Islet of Langerhans (tissue), 1 donor: ENCODE results near the gene KIF26B.
A peak's percentile ranks its signal among the peaks of the same experiment; 100 is the strongest.

Experiments used
- FAIRE-seq: peaks from one replicate; lab custom pipeline; 2011; peaks lifted over from hg19 to GRCh38; lab: Jason Lieb, UNC

The KIF26B gene

DNA sequence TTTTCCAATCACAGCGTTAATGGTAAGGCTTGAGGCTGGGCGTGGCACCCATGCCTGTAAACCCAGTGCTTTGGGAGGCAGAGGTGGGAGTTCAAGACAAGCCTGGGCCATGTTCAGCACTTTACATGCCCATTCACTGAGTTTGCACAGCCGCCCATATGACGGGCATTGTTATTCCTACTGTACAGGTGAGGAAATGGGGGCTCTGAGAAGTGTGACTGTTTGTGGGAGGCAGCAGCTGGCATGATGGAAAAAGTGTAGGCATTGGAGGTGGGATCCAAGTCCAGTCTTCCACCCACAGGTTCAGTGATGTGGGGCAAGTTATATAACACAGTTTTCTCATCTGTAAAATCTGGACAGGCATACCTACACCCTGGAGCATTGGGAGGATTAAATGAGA lies 445.9 kb downstream of the KIF26B start:
- FAIRE-seq = no peak

DNA sequence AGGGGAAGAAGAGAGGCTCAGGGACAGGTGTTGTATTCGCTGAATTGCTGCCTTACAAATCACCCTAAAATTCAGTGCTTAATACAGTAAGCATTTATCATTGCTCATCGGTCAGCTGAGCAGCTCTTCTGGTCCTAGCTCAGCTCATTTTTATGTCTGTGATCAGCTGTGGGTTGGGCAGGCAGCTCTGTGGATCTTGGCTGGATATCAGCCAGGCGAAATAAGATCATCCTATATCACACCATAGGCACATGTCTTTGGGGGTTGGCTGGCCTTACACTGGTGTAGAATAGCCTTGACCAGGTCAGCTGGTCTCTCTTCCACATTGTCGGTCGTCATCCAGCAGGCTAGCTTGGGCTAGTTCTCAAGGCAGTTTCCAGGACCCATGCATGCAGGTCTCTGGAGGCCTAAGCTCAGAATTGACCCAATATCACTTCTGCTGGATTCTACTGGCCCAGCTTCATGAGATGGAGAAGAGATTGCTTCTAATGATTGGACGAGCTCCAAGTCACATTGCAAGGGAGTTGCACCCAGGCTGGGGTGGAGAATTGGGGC lies 448.6 kb downstream of the KIF26B start:
- no peak for FAIRE-seq

DNA sequence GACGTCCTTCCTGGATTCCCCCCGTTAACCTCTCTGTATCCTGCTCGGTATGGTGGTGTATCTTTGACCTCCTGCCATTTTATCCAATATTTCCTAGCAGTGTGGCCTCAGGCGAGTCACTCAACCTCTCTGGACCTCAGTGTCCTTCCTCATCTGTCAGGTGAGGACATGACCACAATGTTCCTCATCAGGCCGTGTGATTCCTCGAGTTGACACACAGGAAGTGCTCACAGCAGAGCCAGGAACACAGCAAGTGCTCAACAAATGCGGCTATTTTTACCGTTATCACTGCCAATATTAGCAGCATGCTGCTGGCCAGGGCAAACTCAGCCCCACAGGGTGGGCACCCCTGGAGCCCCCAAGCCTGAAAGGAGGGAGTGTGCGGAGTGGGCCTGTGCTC lies 450.2 kb downstream of the KIF26B start:
- FAIRE-seq = no peak

DNA sequence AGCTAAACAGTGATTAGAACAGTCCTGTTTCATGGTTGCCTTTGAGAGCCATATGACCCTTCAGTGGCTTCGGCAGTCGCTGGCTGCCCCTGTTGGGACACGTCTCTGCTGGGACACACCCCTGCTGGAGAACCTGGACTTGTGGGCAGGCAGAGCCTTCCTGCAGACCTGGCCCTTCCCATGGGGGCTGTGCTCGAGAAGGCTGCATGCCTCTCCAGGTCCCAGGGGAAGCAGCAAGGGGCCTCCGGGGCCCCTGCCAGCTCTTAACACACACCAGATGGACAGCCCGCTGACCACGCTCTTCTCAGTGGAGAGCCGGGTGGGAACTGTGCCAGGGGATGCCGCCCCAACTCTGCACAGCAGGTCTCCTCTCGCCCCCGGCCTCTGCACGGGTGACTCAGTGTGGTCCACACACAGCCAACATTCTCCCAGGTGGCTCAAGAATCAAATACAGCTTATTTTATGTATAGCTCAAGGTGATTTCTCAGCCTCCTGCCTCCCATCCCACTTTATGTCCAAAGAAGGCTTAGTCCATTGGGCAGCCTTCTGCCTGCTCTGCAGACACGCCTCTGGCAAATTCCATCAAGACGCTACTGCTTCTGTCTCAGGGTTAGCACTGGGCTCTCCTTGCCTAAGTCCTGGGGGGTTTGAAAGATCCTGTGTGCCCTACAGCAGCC lies 450.8 kb downstream of the KIF26B start:
- no peak for FAIRE-seq

DNA sequence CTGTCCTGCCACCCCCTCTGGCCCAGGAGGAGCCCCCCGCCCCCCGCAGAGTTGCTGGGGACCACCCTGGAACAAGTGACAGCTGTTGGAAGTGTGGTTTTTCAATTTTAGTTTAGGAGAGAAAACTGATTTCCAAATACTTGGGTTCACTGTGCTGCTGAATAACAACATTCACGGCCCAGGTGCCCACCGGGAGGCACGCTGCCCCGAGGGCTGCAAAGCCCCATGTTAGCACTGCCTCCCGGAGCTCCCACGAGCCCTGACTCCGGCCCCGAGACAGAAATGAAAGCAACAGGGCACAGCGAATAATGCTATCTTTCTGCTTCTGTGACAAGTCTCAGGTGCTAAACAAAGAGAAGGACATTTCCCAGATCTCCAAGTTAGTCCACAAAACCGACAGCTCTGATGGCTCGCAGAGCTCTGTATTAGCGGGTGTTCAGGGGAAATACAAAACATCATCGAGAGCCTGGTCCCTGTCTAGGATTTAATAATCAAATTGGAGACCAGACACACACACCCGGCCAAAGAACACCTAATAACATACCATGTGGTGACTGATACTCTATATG lies 451.5 kb downstream of the KIF26B start:
- FAIRE-seq = no peak

DNA sequence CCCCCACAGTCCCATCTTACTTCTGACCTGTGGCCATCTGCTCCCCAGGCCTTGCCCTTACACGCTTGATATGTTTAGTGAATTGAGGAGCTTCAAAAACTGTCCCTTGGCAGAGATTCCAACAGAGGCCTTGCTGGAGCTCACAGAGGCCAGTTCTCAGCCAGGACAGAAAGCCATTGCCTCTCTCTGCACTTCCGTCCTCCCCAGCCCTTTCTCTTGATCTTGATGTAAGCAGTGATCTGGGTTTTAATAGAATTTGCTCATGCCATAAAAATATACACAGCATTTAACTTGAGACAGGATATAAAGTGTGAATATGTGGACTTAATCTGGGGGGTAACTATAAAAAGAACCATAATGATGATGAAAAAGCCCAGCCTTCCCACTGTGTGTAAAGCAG lies 453.5 kb downstream of the KIF26B start:
- no peak for FAIRE-seq

DNA sequence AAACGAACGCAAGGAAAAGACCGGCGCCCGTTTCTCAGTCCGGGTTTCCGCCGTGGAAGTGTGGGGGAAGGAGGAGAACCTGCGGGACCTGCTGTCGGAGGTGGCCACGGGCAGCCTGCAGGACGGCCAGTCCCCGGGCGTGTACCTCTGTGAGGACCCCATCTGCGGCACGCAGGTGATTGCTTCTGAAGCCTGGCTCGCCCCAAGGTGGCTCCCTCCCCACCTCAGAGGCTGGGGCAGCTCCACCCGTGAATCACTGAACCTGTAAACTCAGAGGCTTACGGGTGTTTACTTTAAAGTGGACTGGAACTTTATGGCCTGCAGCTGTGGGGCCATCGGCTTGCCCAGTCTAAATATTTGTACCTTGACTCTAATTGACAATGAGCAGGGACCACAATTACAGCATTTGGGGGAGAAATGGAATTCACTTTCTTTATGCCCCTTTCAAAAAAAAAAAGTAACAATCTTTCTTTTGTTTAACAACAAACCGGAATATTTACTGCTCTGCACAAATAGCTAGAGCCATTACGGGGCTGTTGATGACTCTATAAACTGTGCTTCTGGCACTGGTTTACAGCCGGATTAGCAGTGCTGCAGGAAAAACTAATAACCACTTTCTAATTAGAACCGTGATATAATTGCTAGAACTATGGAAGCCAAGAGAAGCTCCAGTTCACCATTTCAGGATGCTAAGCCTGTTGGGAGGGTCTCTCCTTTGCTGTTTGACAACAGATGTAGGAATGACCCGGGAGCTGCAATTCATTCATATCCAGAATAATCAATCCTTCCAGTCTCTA lies 454.8 kb downstream of the KIF26B start:
- no peak for FAIRE-seq

DNA sequence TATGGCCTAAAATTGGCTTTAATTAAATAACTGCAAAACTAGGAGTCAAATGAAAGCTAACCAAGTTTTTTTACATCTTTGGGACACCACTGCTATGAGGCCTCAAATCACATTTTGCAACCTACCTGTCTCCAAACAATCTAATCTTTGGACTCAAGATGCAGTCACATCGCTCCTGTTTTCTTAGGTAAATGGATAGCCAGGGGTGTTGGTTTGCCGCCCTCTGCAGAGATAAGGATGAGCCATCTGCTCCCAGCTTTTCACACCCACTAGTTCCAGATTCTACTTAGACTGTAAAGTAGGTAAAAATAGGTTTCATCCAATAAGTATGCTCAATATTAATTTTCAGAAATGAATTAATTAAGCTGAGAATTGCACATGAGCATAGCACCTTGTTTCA lies 456.5 kb downstream of the KIF26B start:
- FAIRE-seq = no peak

DNA sequence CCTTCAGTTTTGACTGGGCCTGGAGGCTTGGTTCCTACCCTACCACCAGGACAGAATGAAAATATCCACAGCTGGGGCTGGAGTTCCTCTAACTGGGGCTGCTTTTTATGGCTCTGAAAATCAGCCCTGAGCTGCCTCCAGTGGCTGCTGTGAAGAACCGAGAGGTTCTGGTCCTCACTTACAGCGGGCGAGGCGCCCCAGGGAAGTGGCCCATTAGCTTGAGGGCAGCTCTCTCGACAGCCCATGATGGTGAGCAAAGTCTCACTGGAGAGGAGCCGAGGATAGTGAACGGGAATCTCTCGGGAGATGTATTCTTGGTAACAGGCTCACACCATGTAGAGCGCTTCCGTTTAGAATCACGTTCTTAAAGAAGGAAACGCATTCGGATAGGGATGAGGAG lies 459.7 kb downstream of the KIF26B start:
- no peak for FAIRE-seq

DNA sequence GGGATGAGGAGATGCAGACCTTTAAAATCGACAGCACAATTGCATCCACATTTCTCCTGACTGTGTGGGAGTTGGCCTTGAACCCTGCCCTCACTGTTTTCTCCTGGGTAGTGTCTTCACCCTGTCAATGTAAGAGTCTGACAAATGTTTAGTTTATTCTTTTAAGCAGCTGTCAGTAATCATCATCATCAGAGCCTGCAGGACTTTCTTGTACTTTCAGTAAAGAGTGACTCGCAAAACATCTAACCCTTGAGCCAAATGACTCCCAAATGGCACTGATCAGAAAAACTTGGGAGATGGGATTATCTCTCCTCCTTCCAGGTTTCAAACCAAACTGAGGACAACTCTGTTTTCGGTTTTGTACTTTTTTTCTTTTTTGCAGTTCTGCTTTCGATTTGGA lies 460.2 kb downstream of the KIF26B start:
- no peak for FAIRE-seq

DNA sequence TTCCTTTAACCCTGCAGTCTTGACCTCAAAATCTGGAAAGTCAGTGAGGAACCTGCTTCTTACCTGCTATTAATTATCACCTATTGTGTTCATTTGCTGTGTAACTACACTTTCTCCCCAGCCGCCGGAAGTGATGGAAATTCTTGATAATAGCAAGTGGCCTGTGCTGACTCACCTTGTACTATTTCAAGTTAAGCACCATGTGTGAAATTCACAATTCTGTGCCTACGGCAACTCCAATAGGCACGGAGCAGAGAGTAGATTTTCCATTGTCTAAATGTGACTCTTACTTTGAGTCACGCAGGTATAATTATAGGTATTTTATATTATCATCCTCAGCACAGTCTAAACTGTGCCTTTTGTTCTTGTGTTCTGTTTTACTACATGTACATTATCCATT lies 466.8 kb downstream of the KIF26B start:
- FAIRE-seq = no peak

DNA sequence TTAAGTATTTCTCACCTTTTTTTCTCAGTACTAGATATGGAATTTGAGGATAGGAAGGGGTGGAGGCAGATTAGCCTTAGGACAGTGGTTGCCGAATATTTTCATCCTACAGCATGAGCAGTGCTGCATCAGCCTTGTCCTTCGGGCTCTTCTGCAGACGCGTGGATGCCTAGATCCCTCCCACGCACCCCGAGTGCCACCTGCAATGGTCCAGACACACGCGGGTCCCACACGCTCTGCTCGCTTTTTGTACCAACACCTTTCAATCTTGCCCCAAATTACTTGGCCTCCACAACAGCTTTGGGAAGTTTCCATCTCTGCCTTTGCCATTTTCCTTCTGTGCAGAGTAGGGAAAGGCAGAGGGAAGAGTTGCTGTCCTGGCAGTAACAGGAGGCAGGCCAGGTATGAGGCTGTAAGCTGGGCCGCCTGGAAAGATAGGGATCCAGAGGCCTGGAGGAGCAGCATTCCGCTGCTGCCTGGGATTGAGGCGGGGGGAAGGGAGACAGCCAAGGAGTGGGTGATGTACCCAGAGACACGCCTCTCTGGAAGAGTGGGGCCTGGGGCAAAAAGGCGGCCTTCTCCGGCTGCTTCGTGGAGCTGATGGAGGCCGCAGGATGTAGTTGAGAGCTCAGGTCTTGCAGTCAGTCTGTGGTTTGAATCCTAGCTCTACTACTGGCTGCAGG lies 467.7 kb downstream of the KIF26B start:
- FAIRE-seq = no peak

DNA sequence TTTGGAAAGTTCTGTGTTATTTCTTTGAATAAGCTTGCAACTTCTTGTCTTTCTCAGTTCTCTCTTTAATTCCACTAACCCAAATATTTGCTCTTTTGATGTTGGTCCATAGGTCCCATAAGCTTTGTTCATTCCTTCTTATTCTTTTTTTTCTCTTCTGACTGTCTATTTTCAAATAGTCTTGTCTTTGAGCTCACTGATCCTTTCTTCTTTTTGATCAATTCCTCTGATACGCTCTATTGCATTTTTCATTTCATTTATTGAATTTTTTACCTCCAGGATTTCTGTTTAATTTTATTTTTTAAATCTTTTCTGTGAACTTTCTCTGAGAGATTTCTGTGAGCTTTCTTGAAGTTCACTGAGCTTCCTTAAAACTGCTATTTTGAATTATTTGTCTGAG lies 486.6 kb downstream of the KIF26B start:
- peak; percentile 30 for FAIRE-seq

DNA sequence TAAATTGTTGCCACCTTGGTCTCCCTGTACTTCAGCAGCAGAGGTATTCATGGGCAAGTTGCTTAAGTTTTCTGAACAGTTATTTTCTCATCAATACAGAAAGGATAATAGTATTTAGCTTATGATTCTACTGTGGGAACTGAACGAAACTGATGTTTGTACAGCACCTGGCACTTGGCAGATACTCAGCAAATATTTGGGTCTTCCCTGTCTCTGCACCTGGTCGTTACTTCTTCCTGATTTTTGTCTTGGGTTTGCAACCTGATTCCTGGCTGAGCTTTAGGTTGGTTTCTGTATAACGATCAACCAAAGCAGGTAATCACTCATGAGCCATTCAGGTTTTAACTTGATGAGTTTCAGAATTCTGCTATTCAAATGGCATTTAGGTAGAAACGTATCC lies 490.6 kb downstream of the KIF26B start:
- FAIRE-seq = no peak

DNA sequence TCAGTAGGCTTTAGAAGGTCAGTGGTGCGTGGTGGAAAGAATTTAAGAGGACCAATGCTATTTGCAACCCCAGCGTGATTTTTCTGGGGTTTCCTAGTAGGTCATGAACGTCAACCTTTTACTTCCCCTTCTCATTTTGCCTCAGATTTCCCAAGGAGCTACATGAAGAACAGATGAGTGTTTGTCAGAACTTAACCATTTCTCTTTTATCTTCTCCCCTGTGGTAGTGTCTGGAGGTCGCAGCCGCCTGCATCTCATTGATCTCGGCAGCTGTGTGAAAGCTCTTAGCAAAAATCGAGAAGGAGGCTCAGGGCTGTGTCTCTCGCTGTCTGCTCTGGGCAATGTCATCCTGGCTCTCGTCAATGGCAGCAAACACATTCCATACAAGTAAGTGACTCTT lies 491.1 kb downstream of the KIF26B start:
- FAIRE-seq = no peak

DNA sequence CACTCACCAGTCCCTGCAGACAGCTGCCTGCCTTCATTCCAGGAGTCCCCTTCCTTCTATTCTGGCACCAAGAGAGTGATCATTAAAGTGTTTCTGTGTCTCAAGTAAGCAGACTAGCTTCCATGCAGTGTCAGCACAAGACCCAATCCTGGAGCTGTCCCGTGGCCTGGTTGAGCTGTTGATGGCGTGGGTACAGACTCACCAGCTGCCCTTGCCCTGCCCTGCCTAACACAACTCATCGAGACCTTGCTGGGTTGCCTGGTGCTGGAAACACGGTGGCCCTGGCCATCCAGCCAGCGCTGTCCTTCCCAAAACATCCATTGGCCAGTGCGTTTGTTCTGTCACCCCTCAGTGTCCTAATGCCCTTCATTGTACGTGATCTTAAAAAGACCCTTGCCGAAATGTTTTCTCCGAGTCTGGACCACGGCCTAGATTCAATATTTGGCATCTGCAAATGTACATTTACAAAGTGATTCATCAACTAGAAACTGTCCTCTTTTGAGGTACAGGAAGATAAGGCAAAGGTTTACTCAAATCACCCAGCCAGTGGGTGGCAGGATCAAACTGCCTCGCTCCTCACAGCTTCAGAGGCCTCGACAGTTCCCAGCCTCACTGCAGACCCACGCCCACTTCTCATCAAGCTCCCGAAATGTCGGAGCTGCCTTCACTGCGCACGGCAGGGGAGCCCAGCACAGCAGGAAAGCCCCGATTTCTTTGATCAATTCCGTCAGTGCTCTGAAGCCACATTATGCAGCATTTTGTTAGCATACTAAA lies 494.2 kb downstream of the KIF26B start:
- no peak for FAIRE-seq

DNA sequence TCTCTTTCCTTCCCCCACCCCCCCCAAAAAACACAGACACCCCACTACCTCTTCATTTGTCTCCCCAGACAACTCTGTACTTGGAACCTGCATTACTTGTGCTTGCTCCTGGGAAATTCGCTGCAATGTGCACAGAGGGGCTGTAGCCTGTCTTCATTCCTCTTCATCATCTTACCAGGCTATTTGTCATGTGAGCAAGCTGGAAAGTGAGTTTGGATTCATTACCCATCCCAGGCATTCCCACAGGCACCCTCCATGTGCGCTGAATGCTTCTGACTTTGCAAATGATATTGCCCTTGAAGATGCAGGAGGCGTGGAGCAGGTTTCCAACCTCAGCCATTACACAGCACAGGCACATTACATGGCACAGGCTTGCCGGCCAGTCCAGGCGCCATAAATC lies 494.9 kb downstream of the KIF26B start:
- no peak for FAIRE-seq

DNA sequence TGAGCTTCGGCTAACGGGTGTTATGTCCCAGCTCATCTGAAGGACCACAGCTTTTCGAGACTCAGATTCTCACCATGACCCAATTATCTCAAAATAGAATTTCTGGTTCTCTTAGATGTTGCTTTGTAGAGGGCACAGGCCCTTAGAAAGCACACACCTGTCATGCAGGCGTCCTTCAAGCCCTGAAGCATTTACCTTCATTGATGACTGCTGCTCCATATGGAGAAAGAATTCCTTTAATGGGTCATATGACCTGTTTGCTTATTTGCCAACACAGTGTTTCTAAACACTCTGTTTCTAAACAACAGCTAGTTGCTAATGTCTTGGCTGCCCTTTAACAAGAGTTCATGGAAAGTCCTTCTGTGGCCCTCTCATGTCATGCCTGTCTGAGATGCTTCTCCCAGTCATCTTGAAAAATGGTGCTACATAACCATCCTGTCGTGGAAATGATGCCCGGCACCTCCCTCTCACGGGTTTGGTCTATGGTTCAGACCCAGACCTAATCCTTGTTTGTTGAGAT lies 495.7 kb downstream of the KIF26B start:
- FAIRE-seq = no peak

DNA sequence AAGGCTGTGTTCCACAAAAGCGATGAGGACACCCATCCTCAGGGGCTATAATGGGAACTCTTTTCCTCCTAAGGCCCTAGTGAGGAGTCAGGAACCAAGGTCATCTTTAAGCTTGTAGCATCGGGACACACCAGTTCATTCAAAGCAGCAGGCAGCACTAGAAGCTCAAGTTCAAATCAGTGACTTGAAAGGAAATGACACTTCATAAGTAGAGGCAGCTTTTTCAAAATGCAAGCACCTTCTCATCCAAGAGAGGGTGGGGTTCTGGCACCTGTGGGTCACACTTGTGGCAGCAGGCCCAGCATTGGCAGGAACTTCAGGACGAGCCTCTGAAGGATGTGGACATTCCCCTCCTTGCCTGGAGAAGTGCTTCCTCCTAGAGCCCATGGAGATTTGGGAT lies 496.3 kb downstream of the KIF26B start:
- FAIRE-seq = no peak

DNA sequence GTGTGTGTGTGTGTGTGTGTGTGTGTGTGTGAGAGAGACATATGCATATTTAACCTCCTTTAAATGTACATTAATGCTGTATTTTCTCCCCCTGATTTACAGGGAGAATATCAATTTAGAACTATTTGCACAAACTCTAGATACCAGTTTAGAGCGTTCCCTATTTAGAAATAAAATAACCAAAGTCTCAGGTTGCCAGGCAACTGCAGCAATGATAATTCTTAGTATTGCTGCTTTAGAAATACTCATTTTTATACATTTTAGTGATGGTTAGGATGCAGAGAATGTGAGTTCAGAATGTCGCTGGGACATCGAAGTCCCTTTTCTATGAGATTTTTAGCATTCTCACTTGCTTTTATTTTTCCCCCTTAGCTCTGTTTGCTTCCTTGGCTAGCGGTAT lies 497.3 kb downstream of the KIF26B start:
- no peak for FAIRE-seq

DNA sequence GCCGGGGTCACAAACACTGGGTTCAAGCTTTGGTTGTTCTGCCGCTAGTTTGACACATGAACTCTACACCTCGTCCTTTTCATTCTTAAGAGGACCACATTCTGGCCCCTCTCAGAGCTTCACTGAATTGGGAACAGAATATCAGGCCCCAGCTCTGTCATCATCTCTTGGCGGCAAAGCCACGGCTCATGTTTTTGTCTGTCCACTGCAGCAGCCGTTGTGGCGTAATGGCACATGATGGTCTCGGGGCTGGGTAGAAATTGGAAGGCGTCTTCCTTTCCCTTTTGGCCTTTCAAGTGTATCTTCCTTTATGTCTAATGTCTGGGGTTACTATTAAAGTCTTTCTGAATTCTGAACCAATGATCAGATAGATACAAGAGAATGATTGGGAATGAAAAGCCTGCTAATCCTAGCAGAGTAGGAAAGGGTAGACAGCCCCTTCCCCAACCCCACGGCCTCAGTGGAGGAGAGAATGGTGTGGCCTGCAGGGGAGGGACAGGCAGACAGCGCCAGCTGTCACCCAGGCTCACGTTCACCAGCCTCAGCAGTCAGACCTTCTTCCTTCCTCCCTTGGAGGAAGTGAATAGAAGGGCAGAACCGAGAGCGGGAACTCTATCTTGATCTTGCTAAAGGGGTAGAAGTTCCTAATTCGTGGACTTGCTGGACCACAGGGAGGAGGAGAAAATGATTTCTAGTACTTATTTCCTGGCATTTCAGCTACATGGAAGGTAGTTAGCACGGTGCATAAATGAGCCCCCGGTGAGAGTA lies 498.1 kb downstream of the KIF26B start:
- FAIRE-seq = no peak
